ENCODE measurements around the gene TMEM63A.
"Not testable (repeated sequence)": the region's sequence is repeated elsewhere in the genome, so short reads cannot be mapped to it uniquely, and the experiment has no call there.

The TMEM63A gene

GRCh38 chr1:225840223-225840610, 42.0 kb downstream of the TMEM63A start:
- no peaks in the 10 kb centered on the region for H3K9me3 ChIP-seq (ENCODE audit: control insufficient read depth in 2 of 2, low read length in 2 of 2)
- no peak overlapping the region for H3K9ac ChIP-seq (ENCODE audit: low read depth in 1 of 2, low read length in 2 of 2)
- H3K4me3 ChIP-seq (ENCODE audit: low read length in 2 of 2), result no peak overlapping the region
- H3K27me3 ChIP-seq (ENCODE audit: control insufficient read depth in 2 of 2, insufficient read depth in 2 of 2, low read length in 2 of 2), result no peaks in the 10 kb centered on the region
- no peaks in the 10 kb centered on the region for H3K4me1 ChIP-seq (ENCODE audit: control insufficient read depth in 2 of 2, insufficient read depth in 2 of 2, low read length in 2 of 2)
- H3K36me3 ChIP-seq (ENCODE audit: control insufficient read depth in 2 of 2, insufficient read depth in 2 of 2, low read length in 2 of 2), result peaks cover 19 to 33% of the 10 kb centered on the region in 2 donors
- no peak overlapping the region for H3K27ac ChIP-seq (ENCODE audit: low read depth in 2 of 2, low read length in 2 of 2)

- H3K9me3 ChIP-seq (ENCODE audit: control insufficient read depth in 2 of 2, low read length in 2 of 2), result no peaks in the 10 kb centered on the region
- no peaks in the 10 kb centered on the region for H3K27me3 ChIP-seq (ENCODE audit: control insufficient read depth in 2 of 2, insufficient read depth in 2 of 2, low read length in 2 of 2)
- no peak overlapping the region for H3K4me3 ChIP-seq (ENCODE audit: low read length in 2 of 2)
- peaks cover 12 to 28% of the 10 kb centered on the region in 2 donors for H3K36me3 ChIP-seq (ENCODE audit: control insufficient read depth in 2 of 2, insufficient read depth in 2 of 2, low read length in 2 of 2)
- no peak overlapping the region for H3K9ac ChIP-seq (ENCODE audit: low read depth in 1 of 2, low read length in 2 of 2)
- H3K27ac ChIP-seq (ENCODE audit: low read depth in 2 of 2, low read length in 2 of 2), result no peak overlapping the region
- H3K4me1 ChIP-seq (ENCODE audit: control insufficient read depth in 2 of 2, insufficient read depth in 2 of 2, low read length in 2 of 2), result no peaks in the 10 kb centered on the region
Observed at GRCh38 chr1:225838793-225839192, 43.4 kb downstream of the TMEM63A start.

GRCh38 chr1:225836296-225836695, 45.9 kb downstream of the TMEM63A start:
- H3K36me3 ChIP-seq (ENCODE audit: control insufficient read depth in 2 of 2, insufficient read depth in 2 of 2, low read length in 2 of 2), result peaks cover 19 to 27% of the 10 kb centered on the region in 2 donors
- H3K27ac ChIP-seq (ENCODE audit: low read depth in 2 of 2, low read length in 2 of 2); H3K9ac ChIP-seq (ENCODE audit: low read depth in 1 of 2, low read length in 2 of 2); H3K4me1 ChIP-seq (ENCODE audit: control insufficient read depth in 2 of 2, insufficient read depth in 2 of 2, low read length in 2 of 2); H3K9me3 ChIP-seq (ENCODE audit: control insufficient read depth in 2 of 2, low read length in 2 of 2); H3K4me3 ChIP-seq (ENCODE audit: low read length in 2 of 2); H3K27me3 ChIP-seq (ENCODE audit: control insufficient read depth in 2 of 2, insufficient read depth in 2 of 2, low read length in 2 of 2): not testable (repeated sequence)

DNA sequence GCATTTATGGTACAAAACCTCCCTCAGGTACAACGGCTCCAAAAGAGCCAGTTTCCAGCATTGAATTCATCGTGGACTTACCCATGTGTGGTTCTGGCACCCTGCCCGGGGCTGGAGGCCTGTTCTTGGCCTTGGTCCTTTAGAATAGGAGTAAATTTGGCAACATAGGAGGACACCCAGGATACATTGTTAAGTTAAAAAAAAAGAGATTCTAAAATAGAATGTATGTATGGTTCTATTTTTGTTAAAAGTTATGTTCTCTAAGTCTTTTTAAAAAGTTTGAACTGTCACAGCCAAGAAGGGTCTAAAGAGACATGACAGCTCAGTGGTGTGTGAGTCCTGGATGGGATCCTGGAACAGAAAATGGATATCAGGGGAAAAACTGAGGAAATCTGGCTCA, 46.3 kb downstream of the TMEM63A start:
- H3K4me1 ChIP-seq (ENCODE audit: control insufficient read depth in 2 of 2, insufficient read depth in 2 of 2, low read length in 2 of 2), result no peaks in the 10 kb centered on the region
- H3K9ac ChIP-seq (ENCODE audit: low read depth in 1 of 2, low read length in 2 of 2), result no peak overlapping the region
- H3K4me3 ChIP-seq (ENCODE audit: low read length in 2 of 2), result no peak overlapping the region
- H3K27me3 ChIP-seq (ENCODE audit: control insufficient read depth in 2 of 2, insufficient read depth in 2 of 2, low read length in 2 of 2), result no peaks in the 10 kb centered on the region
- peaks cover 19 to 26% of the 10 kb centered on the region in 2 donors for H3K36me3 ChIP-seq (ENCODE audit: control insufficient read depth in 2 of 2, insufficient read depth in 2 of 2, low read length in 2 of 2)
- H3K9me3 ChIP-seq (ENCODE audit: control insufficient read depth in 2 of 2, low read length in 2 of 2), result no peaks in the 10 kb centered on the region
- no peak overlapping the region for H3K27ac ChIP-seq (ENCODE audit: low read depth in 2 of 2, low read length in 2 of 2)

DNA sequence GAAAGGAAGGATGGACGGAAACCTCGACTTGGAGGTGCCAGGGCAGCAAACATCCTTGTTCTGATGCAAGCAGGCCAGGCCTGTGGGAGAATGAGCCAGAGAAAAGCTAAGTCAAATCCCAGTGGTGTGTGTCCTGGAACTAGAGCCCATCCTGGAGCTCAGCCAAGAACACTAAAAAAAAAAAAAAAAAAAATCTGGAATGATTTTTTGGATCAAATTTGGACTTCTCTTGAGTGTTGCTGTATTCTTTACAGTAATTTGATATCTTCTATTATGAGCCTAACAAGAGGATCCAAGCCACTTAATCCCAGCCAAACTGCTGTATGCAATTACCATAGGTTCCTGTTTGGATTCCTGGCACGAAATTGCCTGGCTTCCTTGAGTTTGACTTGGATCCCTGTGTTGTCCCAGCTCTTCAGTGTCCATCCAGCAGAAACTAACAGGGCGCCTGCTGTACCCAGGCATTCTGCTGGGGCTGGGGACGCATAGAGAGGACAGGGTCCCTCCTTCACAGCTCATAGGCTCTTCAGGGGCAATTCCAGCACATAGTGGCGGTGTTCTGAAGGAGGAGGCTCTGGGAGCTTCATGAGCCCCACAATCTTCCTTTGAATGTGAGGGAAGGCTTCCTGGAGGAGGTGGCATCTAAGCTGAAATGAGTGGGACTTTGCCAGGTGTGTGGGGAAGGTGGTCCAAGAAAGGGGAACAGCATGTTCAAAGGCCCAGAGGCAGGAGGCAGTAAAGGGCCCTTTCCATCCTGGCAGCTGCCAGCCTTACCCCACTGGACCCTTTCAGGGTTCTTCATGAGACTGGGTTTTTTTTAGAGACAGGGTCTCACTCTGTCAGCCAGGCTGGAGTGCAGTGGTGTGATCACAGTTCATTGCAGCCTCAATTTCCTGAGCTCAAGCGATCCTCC, 47.5 kb downstream of the TMEM63A start:
- no peaks in the 10 kb centered on the region for H3K4me1 ChIP-seq (ENCODE audit: control insufficient read depth in 2 of 2, insufficient read depth in 2 of 2, low read length in 2 of 2)
- H3K27me3 ChIP-seq (ENCODE audit: control insufficient read depth in 2 of 2, insufficient read depth in 2 of 2, low read length in 2 of 2), result no peaks in the 10 kb centered on the region
- H3K4me3 ChIP-seq (ENCODE audit: low read length in 2 of 2), result no peak overlapping the region
- H3K27ac ChIP-seq (ENCODE audit: low read depth in 2 of 2, low read length in 2 of 2), result peak overlapping the region in 1 of 2 donors; percentile 41
- no peak overlapping the region for H3K9ac ChIP-seq (ENCODE audit: low read depth in 1 of 2, low read length in 2 of 2)
- peaks cover 18 to 21% of the 10 kb centered on the region in 2 donors for H3K36me3 ChIP-seq (ENCODE audit: control insufficient read depth in 2 of 2, insufficient read depth in 2 of 2, low read length in 2 of 2)
- H3K9me3 ChIP-seq (ENCODE audit: control insufficient read depth in 2 of 2, low read length in 2 of 2), result no peaks in the 10 kb centered on the region

GRCh38 chr1:225830841-225831240, 51.3 kb downstream of the TMEM63A start:
- H3K36me3 ChIP-seq (ENCODE audit: control insufficient read depth in 2 of 2, insufficient read depth in 2 of 2, low read length in 2 of 2), result peaks cover 9 to 13% of the 10 kb centered on the region in 2 donors
- no peak overlapping the region for H3K27ac ChIP-seq (ENCODE audit: low read depth in 2 of 2, low read length in 2 of 2)

DNA sequence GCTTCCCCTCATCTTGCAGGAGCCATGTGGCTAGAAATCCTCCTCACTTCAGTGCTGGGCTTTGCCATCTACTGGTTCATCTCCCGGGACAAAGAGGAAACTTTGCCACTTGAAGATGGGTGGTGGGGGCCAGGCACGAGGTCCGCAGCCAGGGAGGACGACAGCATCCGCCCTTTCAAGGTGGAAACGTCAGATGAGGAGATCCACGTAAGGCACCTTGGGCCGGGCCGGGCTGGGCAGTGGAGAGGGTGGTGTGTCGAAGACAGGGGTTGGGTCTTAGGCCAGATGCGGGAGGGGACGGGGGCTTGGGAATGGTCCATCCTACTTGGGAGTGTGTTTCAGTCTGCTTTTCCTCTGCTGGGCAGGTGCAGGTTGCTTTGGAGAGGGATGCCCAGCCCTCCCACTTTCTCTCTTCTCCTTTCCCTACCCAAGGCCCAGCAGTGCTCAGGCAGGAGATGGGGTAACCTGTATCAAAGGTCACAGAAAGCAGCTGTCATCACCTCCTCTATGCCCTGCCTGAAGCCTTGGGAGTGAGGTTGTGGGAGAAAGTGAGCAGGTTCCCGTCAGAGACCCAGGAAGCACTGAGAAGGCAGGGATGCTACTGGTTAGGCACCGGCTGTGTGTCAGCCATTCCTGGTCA, 53.4 kb downstream of the TMEM63A start:
- H3K4me1 ChIP-seq (ENCODE audit: control insufficient read depth in 2 of 2, insufficient read depth in 2 of 2, low read length in 2 of 2), result no peaks in the 10 kb centered on the region
- peaks cover 9 to 13% of the 10 kb centered on the region in 2 donors for H3K36me3 ChIP-seq (ENCODE audit: control insufficient read depth in 2 of 2, insufficient read depth in 2 of 2, low read length in 2 of 2)
- no peak overlapping the region for H3K4me3 ChIP-seq (ENCODE audit: low read length in 2 of 2)
- no peak overlapping the region for H3K27ac ChIP-seq (ENCODE audit: low read depth in 2 of 2, low read length in 2 of 2)
- H3K9ac ChIP-seq (ENCODE audit: low read depth in 1 of 2, low read length in 2 of 2), result no peak overlapping the region
- H3K9me3 ChIP-seq (ENCODE audit: control insufficient read depth in 2 of 2, low read length in 2 of 2), result no peaks in the 10 kb centered on the region
- H3K27me3 ChIP-seq (ENCODE audit: control insufficient read depth in 2 of 2, insufficient read depth in 2 of 2, low read length in 2 of 2), result no peaks in the 10 kb centered on the region

More at GRCh38 chr1:225830841-225831240, 51.3 kb downstream of the TMEM63A start:
- no peak overlapping the region for H3K4me3 ChIP-seq (ENCODE audit: low read length in 2 of 2)
- no peak overlapping the region for H3K9ac ChIP-seq (ENCODE audit: low read depth in 1 of 2, low read length in 2 of 2)
- no peaks in the 10 kb centered on the region for H3K27me3 ChIP-seq (ENCODE audit: control insufficient read depth in 2 of 2, insufficient read depth in 2 of 2, low read length in 2 of 2)
- no peaks in the 10 kb centered on the region for H3K4me1 ChIP-seq (ENCODE audit: control insufficient read depth in 2 of 2, insufficient read depth in 2 of 2, low read length in 2 of 2)
- no peaks in the 10 kb centered on the region for H3K9me3 ChIP-seq (ENCODE audit: control insufficient read depth in 2 of 2, low read length in 2 of 2)

- peaks cover 0 to 2% of the 10 kb centered on the region in 2 donors for H3K4me1 ChIP-seq (ENCODE audit: control insufficient read depth in 2 of 2, insufficient read depth in 2 of 2, low read length in 2 of 2)
- no peak overlapping the region for H3K4me3 ChIP-seq (ENCODE audit: low read length in 2 of 2)
- H3K36me3 ChIP-seq (ENCODE audit: control insufficient read depth in 2 of 2, insufficient read depth in 2 of 2, low read length in 2 of 2), result peaks cover 11 to 14% of the 10 kb centered on the region in 2 donors
- H3K9ac ChIP-seq (ENCODE audit: low read depth in 1 of 2, low read length in 2 of 2), result no peak overlapping the region
- H3K27me3 ChIP-seq (ENCODE audit: control insufficient read depth in 2 of 2, insufficient read depth in 2 of 2, low read length in 2 of 2), result no peaks in the 10 kb centered on the region
- H3K27ac ChIP-seq (ENCODE audit: low read depth in 2 of 2, low read length in 2 of 2), result no peak overlapping the region
- H3K9me3 ChIP-seq (ENCODE audit: control insufficient read depth in 2 of 2, low read length in 2 of 2), result no peaks in the 10 kb centered on the region
Observed at GRCh38 chr1:225827076-225827475, 55.1 kb downstream of the TMEM63A start.

DNA sequence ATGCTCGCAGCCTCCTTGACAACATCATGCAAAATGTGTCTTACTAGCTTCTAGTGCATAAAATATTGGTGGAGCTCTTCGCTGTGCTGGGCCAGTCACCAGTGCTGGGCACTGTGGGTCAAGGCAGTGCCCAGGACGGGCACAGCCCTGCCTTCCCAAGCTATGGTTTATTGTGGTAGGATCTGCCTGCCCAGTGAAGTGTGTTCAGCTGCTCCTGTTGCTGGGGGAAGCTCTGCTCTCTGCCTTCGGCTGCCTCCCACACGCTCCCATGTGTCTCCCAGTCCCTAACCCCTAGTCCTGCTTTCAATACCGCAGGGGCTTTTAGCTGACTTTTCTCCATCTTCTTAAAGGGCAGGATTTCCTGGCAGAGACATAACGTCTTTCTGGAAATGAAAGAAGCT, 56.6 kb downstream of the TMEM63A start:
- Histone ChIP-seq H3K27ac (ENCODE audit: low read depth in 2 of 2, low read length in 2 of 2) (no peak overlapping the region), H3K4me3 (ENCODE audit: low read length in 2 of 2) (no peak overlapping the region), H3K9me3 (ENCODE audit: control insufficient read depth in 2 of 2, low read length in 2 of 2) (no peaks in the 10 kb centered on the region), H3K9ac (ENCODE audit: low read depth in 1 of 2, low read length in 2 of 2) (no peak overlapping the region), H3K27me3 (ENCODE audit: control insufficient read depth in 2 of 2, insufficient read depth in 2 of 2, low read length in 2 of 2) (no peaks in the 10 kb centered on the region), H3K36me3 (ENCODE audit: control insufficient read depth in 2 of 2, insufficient read depth in 2 of 2, low read length in 2 of 2) (peaks cover 5 to 7% of the 10 kb centered on the region in 2 donors), H3K4me1 (ENCODE audit: control insufficient read depth in 2 of 2, insufficient read depth in 2 of 2, low read length in 2 of 2) (peaks cover 0 to 2% of the 10 kb centered on the region in 2 donors)

DNA sequence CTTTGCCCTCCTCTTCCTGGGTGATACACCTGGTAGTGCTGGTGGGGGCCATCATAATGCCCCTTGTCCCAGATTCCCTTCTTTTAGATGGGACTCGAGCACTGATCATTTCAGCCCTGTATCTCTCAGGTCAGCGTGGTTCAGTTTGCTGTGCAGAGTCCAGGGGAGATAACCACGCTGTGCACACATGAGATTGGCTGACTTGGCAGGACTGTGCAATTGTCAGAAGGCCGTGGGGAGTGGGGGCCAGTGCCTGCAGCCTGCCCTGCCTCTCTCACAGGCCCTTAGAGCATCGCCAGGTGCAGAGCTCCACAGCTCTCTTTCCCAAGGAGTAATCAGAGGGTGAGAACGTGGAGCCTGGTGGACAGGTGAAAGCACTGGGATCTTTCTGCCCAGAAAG, 57.1 kb downstream of the TMEM63A start:
- Histone ChIP-seq H3K36me3 (ENCODE audit: control insufficient read depth in 2 of 2, insufficient read depth in 2 of 2, low read length in 2 of 2) (peaks cover 5 to 7% of the 10 kb centered on the region in 2 donors), H3K4me1 (ENCODE audit: control insufficient read depth in 2 of 2, insufficient read depth in 2 of 2, low read length in 2 of 2) (peaks cover 0 to 2% of the 10 kb centered on the region in 2 donors), H3K9ac (ENCODE audit: low read depth in 1 of 2, low read length in 2 of 2) (no peak overlapping the region), H3K27me3 (ENCODE audit: control insufficient read depth in 2 of 2, insufficient read depth in 2 of 2, low read length in 2 of 2) (no peaks in the 10 kb centered on the region), H3K27ac (ENCODE audit: low read depth in 2 of 2, low read length in 2 of 2) (no peak overlapping the region), H3K9me3 (ENCODE audit: control insufficient read depth in 2 of 2, low read length in 2 of 2) (no peaks in the 10 kb centered on the region), H3K4me3 (ENCODE audit: low read length in 2 of 2) (no peak overlapping the region)

Data from mucosa of rectum (tissue), 2 donors.